Pancreas (tissue), 10 donors: Measurements from ENCODE around the gene PTPN1. TPM values are rescaled to one million over a fixed set of nuclear protein-coding genes. Genes with fewer than 3 reads are reported as not detected.
"Not testable (repeated sequence)": the region's sequence is repeated elsewhere in the genome, so short reads cannot be mapped to it uniquely, and the experiment has no call there.

Source experiments
- ATAC-seq, 4 donors: fragments of 200-7000 bp; cut with Tn5 transposase; one replicate each; pipeline versions ENCODE4 v1.8.0 to v1.9.1; 2020; ENCODE audit warnings: mild to moderate bottlenecking in 4 of 4, moderate library complexity in 4 of 4
- DNase-seq, 6 donors: peaks; one replicate each; pipeline ENCODE4 v3.0.0-alpha.2; 2020
- FAIRE-seq: peaks from 2 replicates; lab custom pipeline; 2012; peaks lifted over from hg19 to GRCh38; lab: Jason Lieb, UNC
- H3K27ac ChIP-seq, 4 donors: fragments of 200-600 bp; sonication (generic); 1 replicate in 3 of 4; 2 replicates in 1 of 4; pipeline versions ENCODE4 v1.5.0 to v1.8.0; 2020
- H3K27me3 ChIP-seq, 4 donors: fragments of 200-600 bp; one replicate each; pipeline ENCODE4 v1.8.0; 2021
- H3K36me3 ChIP-seq, 3 donors: fragments of 200-600 bp; sonication (generic) in 1 of 3; one replicate each; pipeline versions ENCODE4 v1.5.0 to v1.8.0; 2020 to 2021
- H3K4me1 ChIP-seq, 3 donors: fragments of 200-600 bp; one replicate each; pipeline ENCODE4 v1.8.0; 2021
- H3K4me3 ChIP-seq, 4 donors: fragments of 200-600 bp; sonication (generic) in 2 of 4; one replicate each; pipeline versions ENCODE4 v1.5.0 to v1.8.0; 2020 to 2021
- H3K9me3 ChIP-seq, 4 donors: fragments of 200-600 bp; one replicate each; pipeline ENCODE4 v1.8.0; 2021
- CTCF ChIP-seq, 4 donors: fragments of 200-600 bp; sonication (generic) in 3 of 4; IDR thresholded peaks; one replicate each; pipeline versions ENCODE4 v1.5.0 to v1.8.0; 2021; ENCODE audit warnings: antibody characterized with exemption in 4 of 4
- WGBS, 2 donors: extraction: QIAGEN DNeasy Blood & Tissue Kit; methylation state at CpG; one replicate each; pipeline ENCODE4 v1.1.7; 2013; 5-methylcytosine and 5-hydroxymethylcytosine counted together
- intact Hi-C, 3 donors: fragments of 100-400 bp; cut with DNase I; formaldehyde crosslinking; loops; one replicate each; pipeline versions ENCODE4 v1.11.1 to v1.14.2; 2022
- polyA plus RNA-seq, 2 donors: library from polyadenylated mRNA; stranded (reverse); fragments of 200-250 nt; gene quantifications; one replicate each; pipeline ENCODE4 v1.2.3, GENCODE V29; 2013
- total RNA-seq, 6 donors: library from RNA; stranded (reverse); fragmentation: NEBNext Ultra II Directional in 4 of 6; extraction: Animal tissue kit (Norgen Biotek cat#: 25700) in 4 of 6; gene quantifications; one replicate each; pipeline versions ENCODE4 v1.2.1 to v1.2.4, GENCODE V29; 2021 to 2023
- donor health status: healthy with polysubstance abuse.
- donor health status: DM: no; HTN: no; CAD: no; lungs with moderate emphysema.
- donor health status: DM: no; HTN: no; CAD: no.
- donor health status: control.
- donor health status: control.
- donor health status: Bipolar disorder and iron deficiency.
- donor health status: DM: yes; HTN: yes; CAD: no.
- donor health status: DM: no; HTN: no; CAD: no.
- donor health status: DM: no; HTN: no; CAD: no.
- donor health status: DM: yes; HTN: yes; CAD: no.

Gene PTPN1
- total and polyA plus RNA-seq, 8 donors: 6.0 to 12.4 (median 8.6) TPM

- H3K27ac ChIP-seq: no peak overlapping the region
- intact Hi-C loops: no loop called here
- no peak for ATAC-seq
- no peak for FAIRE-seq
- H3K27me3 ChIP-seq: no peaks in the 10 kb centered on the region
- no peak for DNase-seq
- 68 to 77% methylated on average over 2 of the region's 2 CpGs for WGBS, 2 donors
- H3K36me3 ChIP-seq: peaks cover 0 to 29% (median 8%) of the 10 kb centered on the region in 3 donors
- no peak overlapping the region for H3K4me3 ChIP-seq
- no peak for TF ChIP-seq CTCF (IDR thresholded peaks at IDR 0.05)
- H3K9me3 ChIP-seq: no peaks in the 10 kb centered on the region
- H3K4me1 ChIP-seq: no peaks in the 10 kb centered on the region
These were observed 55.2 kb downstream of the PTPN1 start for GRCh38 chr20:50565383-50565782.

GRCh38 chr20:50565871-50566270, 55.7 kb downstream of the PTPN1 start:
- Histone ChIP-seq H3K36me3 (peaks cover 0 to 29% (median 8%) of the 10 kb centered on the region in 3 donors), H3K27ac (no peak overlapping the region), H3K4me3 (no peak overlapping the region), H3K27me3 (no peaks in the 10 kb centered on the region), H3K9me3 (no peaks in the 10 kb centered on the region), H3K4me1 (no peaks in the 10 kb centered on the region)
- DNase-seq: no peak
- no peak for FAIRE-seq
- TF ChIP-seq CTCF (IDR thresholded peaks at IDR 0.05): no peak
- 94 to 96% methylated on average over 4 of the region's 4 CpGs for WGBS, 2 donors
- intact Hi-C loops: no loop called here
- ATAC-seq: no peak

GRCh38 chr20:50567860-50568548, 57.8 kb downstream of the PTPN1 start:
- WGBS, 2 donors: 94 to 95% methylated on average over 18 of the region's 18 CpGs
- no peak for TF ChIP-seq CTCF (IDR thresholded peaks at IDR 0.05)
- no peaks in the 10 kb centered on the region for H3K4me1 ChIP-seq
- H3K9me3 ChIP-seq: no peaks in the 10 kb centered on the region
- H3K27ac ChIP-seq: no peak overlapping the region
- intact Hi-C loops: no loop called here
- H3K4me3 ChIP-seq: no peak overlapping the region
- H3K36me3 ChIP-seq: peaks cover 0 to 15% (median 0%) of the 10 kb centered on the region in 3 donors
- DNase-seq (no peak), FAIRE-seq (no peak), ATAC-seq (no peak)
- no peaks in the 10 kb centered on the region for H3K27me3 ChIP-seq

- DNase-seq: no peak
- 84% methylated on average over 11 of the region's 11 CpGs for WGBS, 2 donors
- no peak overlapping the region for H3K27ac ChIP-seq
- H3K36me3 ChIP-seq: peaks cover 0 to 15% (median 0%) of the 10 kb centered on the region in 3 donors
- intact Hi-C loops: no loop called here
- no peak for ATAC-seq
- FAIRE-seq: no peak
- H3K4me3 ChIP-seq: no peak overlapping the region
- no peaks in the 10 kb centered on the region for H3K27me3 ChIP-seq
- TF ChIP-seq CTCF (IDR thresholded peaks at IDR 0.05): no peak
- no peaks in the 10 kb centered on the region for H3K9me3 ChIP-seq
- no peaks in the 10 kb centered on the region for H3K4me1 ChIP-seq
These were observed 58.4 kb downstream of the PTPN1 start for GRCh38 chr20:50568549-50568942.

- H3K27ac ChIP-seq, ATAC-seq, H3K4me3 ChIP-seq, H3K9me3 ChIP-seq, H3K27me3 ChIP-seq, intact Hi-C loops, FAIRE-seq, H3K4me1 ChIP-seq, DNase-seq: not testable (repeated sequence)
- WGBS, 2 donors: 94 to 96% methylated on average over 7 of the region's 7 CpGs
- peaks cover 0 to 15% (median 0%) of the 10 kb centered on the region in 3 donors for H3K36me3 ChIP-seq
These were observed 59.3 kb downstream of the PTPN1 start for GRCh38 chr20:50569487-50569863.
